Epidermal melanocyte (primary cell): Measurements from ENCODE around the gene FRY.

ENCODE experiments used
- DNase-seq: peaks from one replicate; pipeline ENCODE4 v3.0.0; 2011; ENCODE audit warnings: low spot score; ENCODE audit not compliant: insufficient read length

The FRY gene

DNA sequence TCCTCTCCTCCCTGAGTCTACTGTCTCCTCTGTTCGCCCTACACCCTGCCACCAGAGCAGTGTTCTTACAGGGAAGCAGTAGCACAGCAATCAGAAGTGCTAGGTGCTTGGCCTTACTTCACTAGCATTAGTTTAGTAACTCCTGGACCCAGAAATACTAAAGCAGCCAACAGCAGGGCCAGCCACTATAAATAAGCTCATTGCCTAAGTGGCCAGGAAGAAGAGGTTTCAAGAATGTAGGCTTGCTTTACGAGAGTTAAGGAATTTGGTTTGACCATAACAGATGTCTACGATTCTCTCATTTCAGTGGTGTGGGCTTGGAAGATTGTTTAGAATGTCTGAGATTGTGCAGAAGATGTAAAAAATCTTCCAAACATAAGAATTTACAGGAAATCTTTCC, 180.2 kb downstream of the FRY start:
- DNase-seq: peak; percentile 72

DNA sequence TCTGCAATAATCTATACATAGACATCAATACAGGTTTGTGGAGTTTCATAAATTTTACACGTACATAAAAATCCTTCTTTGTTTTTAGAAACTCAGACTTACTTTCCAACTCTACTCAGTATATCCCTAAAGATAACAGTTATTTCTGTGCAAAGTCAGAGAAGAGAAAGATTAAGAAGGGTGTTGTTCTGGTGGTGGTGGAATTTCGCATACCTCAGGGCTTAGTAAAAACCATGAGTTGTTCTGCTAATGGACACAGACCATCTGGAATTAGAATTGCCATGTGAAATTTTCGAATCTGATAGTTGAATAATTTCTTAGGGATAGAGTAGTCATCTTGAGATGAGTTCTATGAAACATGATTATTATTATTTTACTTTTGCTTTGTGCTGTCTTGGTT, 180.8 kb downstream of the FRY start:
- peak; percentile 27 for DNase-seq

GRCh38 chr13:32213626-32214025, 182.1 kb downstream of the FRY start:
- DNase-seq: no peak

- DNase-seq: no peak
Measured at GRCh38 chr13:32214071-32214470, 182.5 kb downstream of the FRY start.

DNA sequence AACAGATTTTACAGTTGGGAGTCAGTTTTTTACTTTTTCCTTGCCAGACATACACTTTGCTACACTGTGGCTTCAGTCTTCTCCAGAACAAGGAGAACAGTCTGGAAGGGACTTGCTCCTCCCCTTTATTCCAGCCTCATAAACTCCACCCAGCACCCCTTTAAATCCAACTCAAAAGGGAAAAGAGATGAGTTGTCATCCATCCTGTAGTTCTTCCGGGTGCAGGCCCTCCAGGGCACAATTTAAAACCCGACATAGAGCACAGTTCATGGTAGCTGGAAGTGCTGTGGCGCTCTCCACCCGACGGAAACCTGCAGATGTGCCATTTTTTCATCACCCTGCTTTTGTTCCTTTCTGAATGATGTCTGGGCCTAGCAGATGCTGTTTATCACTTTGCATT, 184.7 kb downstream of the FRY start:
- no peak for DNase-seq

DNA sequence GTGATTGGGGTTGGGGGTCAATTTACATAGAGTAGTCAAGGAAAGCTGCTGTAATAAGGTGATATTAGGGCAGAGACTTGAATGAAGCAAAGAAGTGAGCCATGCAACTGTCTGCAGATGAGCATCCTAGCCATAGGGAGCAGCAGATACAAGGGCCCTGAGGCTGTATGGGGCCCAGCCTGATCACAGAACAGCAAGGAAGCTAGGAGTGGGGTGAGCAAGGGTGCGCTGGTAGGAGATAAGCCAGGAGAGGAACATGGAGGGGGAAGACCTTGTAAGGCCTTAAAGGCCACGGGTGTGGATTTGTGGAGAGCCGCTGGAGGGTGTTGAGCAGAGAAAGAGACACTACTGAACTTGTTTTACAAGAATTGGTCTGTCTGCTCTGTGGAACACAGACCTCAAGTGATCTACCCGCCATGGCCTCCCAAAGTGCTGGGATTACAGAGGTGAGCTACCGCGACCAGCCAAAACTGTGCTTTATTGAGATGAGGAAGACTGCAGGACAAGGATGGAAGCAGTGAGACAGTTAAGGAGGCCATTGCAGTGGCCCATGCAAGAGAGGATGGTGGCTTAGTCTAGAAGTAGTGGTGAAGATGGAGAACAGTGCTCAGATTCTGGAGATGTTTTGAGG, 190.6 kb downstream of the FRY start:
- DNase-seq: no peak

DNA sequence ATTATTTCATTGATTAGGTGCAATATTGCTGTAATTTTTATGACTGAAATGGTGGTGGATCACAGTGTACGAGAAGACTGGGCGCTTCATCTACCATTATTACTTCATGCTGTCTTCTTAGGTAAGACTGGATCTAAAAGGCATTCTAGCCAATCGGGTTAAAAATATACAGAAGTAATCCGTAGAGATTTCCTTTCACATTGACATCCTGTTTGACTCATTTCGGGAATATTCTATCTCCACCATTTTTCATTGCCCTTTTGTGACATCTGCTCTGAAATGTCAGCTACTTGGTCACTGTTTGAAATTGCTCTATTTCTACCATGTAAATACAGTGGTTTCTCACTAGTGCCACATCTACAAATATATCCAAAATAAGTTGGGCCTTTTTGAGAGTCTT, 193.3 kb downstream of the FRY start:
- no peak for DNase-seq

- DNase-seq: no peak
Measured at GRCh38 chr13:32225481-32225931, 193.9 kb downstream of the FRY start.

GRCh38 chr13:32228330-32229041, 196.9 kb downstream of the FRY start:
- DNase-seq: no peak

DNA sequence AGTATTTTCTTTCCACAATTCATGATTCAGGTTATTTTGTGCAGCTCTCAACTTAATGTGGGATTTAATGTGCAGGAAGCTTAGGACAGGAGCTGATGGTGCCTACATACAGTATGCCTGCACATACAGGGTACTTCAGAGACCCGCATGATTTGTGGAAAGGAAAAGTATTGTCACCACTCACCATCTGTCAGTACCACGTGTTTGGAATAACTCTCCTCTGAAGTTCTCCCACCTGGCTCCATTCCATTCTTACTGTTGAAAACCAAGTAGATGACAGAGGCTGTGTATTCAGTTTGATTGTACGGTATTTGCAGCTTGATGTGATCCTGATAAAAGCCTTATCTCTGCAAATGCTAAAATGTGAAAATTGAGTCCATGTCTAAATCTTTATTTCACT, 197.9 kb downstream of the FRY start:
- DNase-seq: no peak

DNA sequence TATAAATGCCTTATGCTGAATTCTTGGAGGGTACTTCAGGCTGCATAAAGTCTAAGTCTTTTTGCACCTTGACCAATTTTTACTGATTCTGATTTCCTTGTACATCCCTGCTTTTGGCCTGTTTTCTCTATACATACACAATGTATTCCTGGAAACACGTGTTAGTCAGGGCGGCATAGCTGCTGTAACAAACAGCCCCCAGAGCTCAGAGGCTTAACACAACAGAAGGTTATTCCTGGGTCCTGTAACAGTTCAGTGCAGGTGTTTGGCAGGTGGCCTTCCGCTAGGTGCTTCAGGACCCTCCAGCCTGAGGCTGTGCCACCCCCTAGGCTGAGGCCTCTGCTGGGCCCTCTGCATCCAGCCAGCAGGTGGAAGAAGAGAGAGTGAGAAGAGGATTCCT, 200.7 kb downstream of the FRY start:
- no peak for DNase-seq

- DNase-seq: no peak
Measured at GRCh38 chr13:32233062-32233461, 201.5 kb downstream of the FRY start.

- no peak for DNase-seq
Measured at GRCh38 chr13:32234914-32235313, 203.3 kb downstream of the FRY start.

- no peak for DNase-seq
Measured at GRCh38 chr13:32237681-32238080, 206.1 kb downstream of the FRY start.

DNA sequence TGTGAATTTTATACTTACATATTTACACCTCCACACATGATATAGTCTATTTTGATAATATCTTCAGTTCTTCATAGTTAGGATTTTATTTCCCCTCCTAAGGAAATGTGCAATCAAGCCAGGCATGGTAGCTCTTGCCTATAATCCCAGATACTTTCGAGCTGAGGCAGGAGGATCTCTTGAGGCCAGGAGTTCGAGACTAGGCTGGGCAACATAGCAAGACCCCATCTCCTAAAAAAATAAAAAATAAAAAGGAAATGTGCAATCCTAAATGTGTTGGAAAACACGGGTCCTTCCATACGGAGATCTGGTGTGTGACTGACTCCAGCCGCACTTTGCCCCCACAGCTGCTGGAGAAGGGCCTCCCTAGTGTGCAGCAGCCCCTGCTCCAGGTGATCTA, 212.1 kb downstream of the FRY start:
- no peak for DNase-seq

DNA sequence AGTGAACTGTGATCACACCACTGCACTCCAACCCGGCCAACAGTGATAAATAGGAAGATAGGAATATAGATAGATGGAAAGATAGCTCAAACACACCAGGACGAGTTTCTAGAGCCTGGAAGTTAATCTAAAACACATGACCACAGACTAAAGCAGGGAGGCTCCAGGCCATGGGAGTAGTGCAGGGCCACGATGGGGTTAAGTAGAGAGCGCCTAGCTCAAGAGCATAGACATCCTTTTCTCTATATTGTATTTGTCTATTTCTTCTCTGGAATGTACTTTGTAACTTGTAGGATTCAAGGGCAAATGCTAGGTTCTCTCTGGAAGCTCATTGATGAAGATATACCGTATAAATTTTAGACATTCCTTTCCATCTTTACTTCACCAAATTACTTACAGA, 214.0 kb downstream of the FRY start:
- no peak for DNase-seq

DNA sequence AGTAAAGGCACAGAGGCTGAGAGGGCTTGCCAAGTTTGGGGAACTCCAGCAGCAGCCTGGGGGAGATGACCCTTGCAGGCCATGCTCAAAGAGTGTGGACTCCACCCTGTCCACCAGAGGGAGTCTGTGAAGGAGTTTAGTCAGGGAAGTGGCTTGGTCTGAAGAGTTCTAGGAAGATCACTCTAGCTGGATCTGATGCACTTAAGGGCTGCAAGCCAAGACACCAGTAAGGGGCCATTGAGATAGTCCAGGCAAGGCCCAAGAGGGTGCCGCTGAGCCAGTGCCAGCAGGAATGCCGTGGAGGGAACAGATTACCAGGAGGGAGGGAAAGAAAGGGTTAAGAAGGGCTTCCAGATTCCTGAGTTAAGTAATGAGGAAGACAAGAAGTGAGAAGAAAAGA, 214.9 kb downstream of the FRY start:
- peak; percentile 38 for DNase-seq

DNA sequence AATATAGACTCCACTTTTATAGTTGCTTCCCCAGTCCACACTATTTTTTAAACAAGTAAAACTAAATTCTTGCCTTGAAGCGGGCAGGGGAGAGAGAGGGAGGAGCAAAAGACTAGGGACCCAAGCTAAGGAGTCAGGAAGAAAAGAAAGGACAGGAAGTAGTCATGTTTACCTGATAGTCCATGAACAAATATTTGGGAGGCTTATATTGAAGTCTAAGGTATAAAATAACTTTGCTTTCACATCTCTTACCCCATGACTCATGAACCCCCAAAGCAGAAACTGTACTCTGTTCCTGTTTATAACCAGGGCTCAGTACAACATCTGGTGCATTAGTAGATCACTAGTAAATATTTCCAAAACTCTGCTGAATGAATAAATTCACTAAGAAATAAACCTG, 216.3 kb downstream of the FRY start:
- no peak for DNase-seq

GRCh38 chr13:32248801-32249200, 217.2 kb downstream of the FRY start:
- DNase-seq: no peak

GRCh38 chr13:32252812-32253438, 221.4 kb downstream of the FRY start:
- no peak for DNase-seq

DNA sequence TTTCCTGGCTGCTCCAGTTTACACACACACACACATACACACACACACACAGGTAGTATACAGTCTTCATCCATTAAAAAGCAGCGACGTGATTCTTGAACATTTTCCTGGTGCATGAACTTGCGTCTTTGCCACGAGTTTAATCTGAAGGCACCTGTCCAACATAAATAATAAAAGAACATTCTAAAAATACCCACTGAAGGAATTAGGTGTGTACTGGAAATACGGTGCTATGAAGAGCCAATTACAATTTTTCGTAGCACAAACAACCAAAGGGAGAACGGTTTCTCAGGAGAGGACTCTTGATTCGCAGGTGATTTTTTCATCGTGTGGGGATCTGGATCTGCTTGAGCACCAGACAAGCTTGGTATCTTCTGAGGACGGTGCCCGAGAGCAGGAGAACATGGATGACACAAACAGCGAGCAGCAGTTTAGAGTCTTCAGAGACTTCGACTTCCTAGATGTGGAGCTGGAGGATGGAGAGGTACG, 222.4 kb downstream of the FRY start:
- no peak for DNase-seq

GRCh38 chr13:32254416-32254815, 222.8 kb downstream of the FRY start:
- no peak for DNase-seq
